C4-2B (cell line): ENCODE measurements around the gene BANK1.

Source experiments
- ZFX ChIP-seq: fragments of 450-650 bp; IDR thresholded peaks from 2 replicates; pipeline ENCODE4 v1.6.1; 2017
- TF ChIP-seq, protein P1 (sequence below): fragments of 450-650 bp; conservative IDR thresholded peaks from 2 replicates; pipeline ENCODE4 v1.5.1; 2017; ENCODE audit warnings: mild to moderate bottlenecking

DNA sequence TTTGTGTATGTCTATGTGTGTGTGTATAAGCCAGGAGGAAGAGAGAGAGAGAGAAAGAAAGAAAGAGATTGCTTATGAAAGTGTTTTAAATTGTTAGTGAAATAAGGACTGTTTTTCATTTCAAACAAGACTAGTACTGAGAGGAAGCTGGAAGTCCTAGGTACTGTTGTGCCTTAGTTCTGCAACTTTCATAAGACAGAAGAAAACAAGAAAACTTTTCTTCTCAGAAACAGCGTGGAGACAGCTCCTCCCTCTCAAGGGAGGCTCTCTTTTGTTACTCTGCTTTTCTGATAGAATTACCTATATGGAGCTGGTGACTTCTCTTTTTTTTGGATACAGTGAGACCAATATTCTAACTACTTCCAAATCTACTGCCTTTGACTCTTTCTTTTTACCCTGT lies 62.5 kb downstream of the BANK1 start:
- TF ChIP-seq, protein P1, sequence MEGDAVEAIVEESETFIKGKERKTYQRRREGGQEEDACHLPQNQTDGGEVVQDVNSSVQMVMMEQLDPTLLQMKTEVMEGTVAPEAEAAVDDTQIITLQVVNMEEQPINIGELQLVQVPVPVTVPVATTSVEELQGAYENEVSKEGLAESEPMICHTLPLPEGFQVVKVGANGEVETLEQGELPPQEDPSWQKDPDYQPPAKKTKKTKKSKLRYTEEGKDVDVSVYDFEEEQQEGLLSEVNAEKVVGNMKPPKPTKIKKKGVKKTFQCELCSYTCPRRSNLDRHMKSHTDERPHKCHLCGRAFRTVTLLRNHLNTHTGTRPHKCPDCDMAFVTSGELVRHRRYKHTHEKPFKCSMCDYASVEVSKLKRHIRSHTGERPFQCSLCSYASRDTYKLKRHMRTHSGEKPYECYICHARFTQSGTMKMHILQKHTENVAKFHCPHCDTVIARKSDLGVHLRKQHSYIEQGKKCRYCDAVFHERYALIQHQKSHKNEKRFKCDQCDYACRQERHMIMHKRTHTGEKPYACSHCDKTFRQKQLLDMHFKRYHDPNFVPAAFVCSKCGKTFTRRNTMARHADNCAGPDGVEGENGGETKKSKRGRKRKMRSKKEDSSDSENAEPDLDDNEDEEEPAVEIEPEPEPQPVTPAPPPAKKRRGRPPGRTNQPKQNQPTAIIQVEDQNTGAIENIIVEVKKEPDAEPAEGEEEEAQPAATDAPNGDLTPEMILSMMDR, result no peak
- TF ChIP-seq ZFX, result no peak
